HepG2 (cell line): ENCODE measurements around the gene TXNDC12. TPM values are rescaled to one million over a fixed set of nuclear protein-coding genes. Genes with fewer than 3 reads are reported as not detected.

ENCODE experiments used
- MIER3 ChIP-seq: IDR thresholded peaks from 2 replicates; pipeline ENCODE4 v1.6.1; 2016; ENCODE audit warnings: missing compliant biosample characterization, borderline replicate concordance
- MTA1 ChIP-seq: sonication (generic); formaldehyde crosslinking; IDR thresholded peaks from 2 replicates; pipeline ENCODE4 v1.4.0; 2020; ENCODE audit warnings: missing genetic modification reagents, mild to moderate bottlenecking, borderline replicate concordance
- NFKB2 ChIP-seq: sonication (generic); formaldehyde crosslinking; IDR thresholded peaks from 2 replicates; pipeline ENCODE4 v1.4.0; 2020; ENCODE audit warnings: missing genetic modification reagents, borderline replicate concordance
- PAF1 ChIP-seq: IDR thresholded peaks from 2 replicates; pipeline ENCODE4 v1.6.1; 2016; ENCODE audit warnings: missing genetic modification reagents, missing compliant biosample characterization
- SSRP1 ChIP-seq: IDR thresholded peaks from 2 replicates; pipeline ENCODE4 v1.6.1; 2016; ENCODE audit warnings: control low read depth
- ZBTB40 ChIP-seq, 2 experiments: fragments of 450-650 bp in 1 of 2; sonication (generic) in 1 of 2; formaldehyde crosslinking in 1 of 2; IDR thresholded peaks; 2 replicates each; pipeline versions ENCODE4 v1.6.1 to v1.8.0; 2016 to 2022; ENCODE audit warnings: antibody characterized with exemption in 1 of 2, mild to moderate bottlenecking in 1 of 2, missing genetic modification reagents in 1 of 2
- ZNF317 ChIP-seq: sonication (generic); formaldehyde crosslinking; IDR thresholded peaks from 2 replicates; pipeline ENCODE4 v1.5.0; 2020; ENCODE audit warnings: mild to moderate bottlenecking, missing genetic modification reagents
- ZNF441 ChIP-seq: sonication (generic); formaldehyde crosslinking; IDR thresholded peaks from 2 replicates; pipeline ENCODE4 v1.7.0; 2021; ENCODE audit warnings: missing genetic modification reagents, borderline replicate concordance
- ZNF451 ChIP-seq: sonication (generic); formaldehyde crosslinking; IDR thresholded peaks from 2 replicates; pipeline ENCODE4 v1.5.0; 2020; ENCODE audit warnings: mild to moderate bottlenecking, missing genetic modification reagents
- ZNF766 ChIP-seq: sonication (generic); formaldehyde crosslinking; IDR thresholded peaks from 2 replicates; pipeline ENCODE4 v1.5.0; 2020; ENCODE audit warnings: missing genetic modification reagents, borderline replicate concordance
- ZNF891 ChIP-seq: sonication (generic); formaldehyde crosslinking; IDR thresholded peaks from 2 replicates; pipeline ENCODE4 v1.5.0; 2020; ENCODE audit warnings: mild to moderate bottlenecking, missing genetic modification reagents
- polyA plus RNA-seq, 8 experiments: library from polyadenylated mRNA; depleted of rRNA in 3 of 8; stranded (reverse) in 7 of 8; unstranded in 1 of 8; fragments of >200 nt; fragmentation: Illumina TruSeq in 4 of 8; extraction: Trizol in 4 of 8; gene quantifications; 2 replicates each; pipeline versions ENCODE4 v1.2.1 to v1.2.3, GENCODE V29; 2011 to 2016; ENCODE audit warnings: low read depth in 4 of 8, missing spikeins in 1 of 8, mixed read lengths in 1 of 8; ENCODE audit not compliant: insufficient read depth in 1 of 8
- total RNA-seq, 5 experiments: library from RNA; depleted of rRNA; stranded (reverse); fragments of >200 nt; fragmentation: Illumina TruSeq; extraction: Trizol; gene quantifications; 2 replicates each; pipeline ENCODE4 v1.2.3, GENCODE V29; 2016; ENCODE audit warnings: low read depth in 1 of 5
- TF ChIP-seq, protein P1 (sequence below): sonication (generic); formaldehyde crosslinking; IDR thresholded peaks from 2 replicates; pipeline ENCODE4 v1.4.0; 2020; ENCODE audit warnings: missing genetic modification reagents, borderline replicate concordance
- TF ChIP-seq, protein P2 (sequence below): sonication (generic); formaldehyde crosslinking; IDR thresholded peaks from 2 replicates; pipeline ENCODE4 v1.8.0; 2022; ENCODE audit warnings: mild to moderate bottlenecking, missing genetic modification reagents
- TF ChIP-seq, protein P3 (sequence below): sonication (generic); formaldehyde crosslinking; IDR thresholded peaks from 2 replicates; pipeline ENCODE4 v1.9.0; 2021; ENCODE audit warnings: missing genetic modification reagents, mild to moderate bottlenecking, borderline replicate concordance

Gene TXNDC12
- total and polyA plus RNA-seq, 2 of the 13 experiments (the other 11 are each of a cell fraction or from before 2014, with no cell fraction given), result 65.6 to 67.2 TPM

DNA sequence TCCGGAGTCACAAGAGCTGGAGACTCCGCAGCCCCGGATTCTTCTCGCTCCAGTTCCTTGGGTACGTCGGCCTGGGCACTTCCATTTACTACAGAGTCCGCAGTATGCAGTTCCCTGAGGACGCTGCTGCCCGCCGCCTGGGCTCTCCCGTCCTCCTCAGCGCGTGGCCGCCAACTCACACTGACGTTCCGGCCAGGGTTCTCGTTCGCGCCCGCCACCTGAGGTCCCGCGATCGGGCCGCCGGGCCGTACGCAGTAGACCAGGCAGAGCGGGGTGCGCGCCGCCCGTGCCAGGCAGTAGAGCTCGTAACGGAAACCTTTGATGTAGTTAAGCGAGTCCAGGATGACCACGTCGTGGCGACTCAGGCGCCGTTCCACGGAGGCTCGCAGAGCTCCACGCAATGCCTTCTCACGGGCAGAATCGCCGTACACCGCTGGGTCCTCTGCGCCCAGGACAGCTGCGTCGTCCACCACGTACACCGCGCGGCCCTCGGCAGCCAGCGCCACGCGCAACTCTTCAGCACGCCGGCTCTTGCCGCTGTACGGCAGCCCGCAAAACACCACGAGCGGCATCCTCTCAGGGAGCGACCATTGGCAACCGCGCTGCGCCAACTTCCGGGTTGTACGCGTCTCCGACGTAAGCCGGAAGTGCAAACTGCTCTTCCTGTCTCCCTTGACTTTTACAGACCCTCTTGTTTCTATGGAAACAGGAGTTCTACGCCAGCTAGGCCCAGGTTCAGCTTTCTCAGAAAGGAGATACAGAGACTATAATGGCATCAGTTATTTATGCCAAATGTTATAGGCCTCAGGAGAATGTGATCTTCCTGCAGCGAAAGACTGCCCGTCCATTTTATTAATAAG, 21.6 kb downstream of the TXNDC12 start, which contains the start of gene KTI12 (continued):
- TF ChIP-seq ZBTB40 (IDR thresholded peaks at IDR 0.05), result no peak
- peak; percentile 86 for TF ChIP-seq ZBTB40 (CRISPR knock-in tag; IDR thresholded peaks at IDR 0.05)
- TF ChIP-seq ZNF766 (CRISPR knock-in tag), result peak; percentile 74; the same call in 1 of the 2 replicates
- TF ChIP-seq, protein P1, sequence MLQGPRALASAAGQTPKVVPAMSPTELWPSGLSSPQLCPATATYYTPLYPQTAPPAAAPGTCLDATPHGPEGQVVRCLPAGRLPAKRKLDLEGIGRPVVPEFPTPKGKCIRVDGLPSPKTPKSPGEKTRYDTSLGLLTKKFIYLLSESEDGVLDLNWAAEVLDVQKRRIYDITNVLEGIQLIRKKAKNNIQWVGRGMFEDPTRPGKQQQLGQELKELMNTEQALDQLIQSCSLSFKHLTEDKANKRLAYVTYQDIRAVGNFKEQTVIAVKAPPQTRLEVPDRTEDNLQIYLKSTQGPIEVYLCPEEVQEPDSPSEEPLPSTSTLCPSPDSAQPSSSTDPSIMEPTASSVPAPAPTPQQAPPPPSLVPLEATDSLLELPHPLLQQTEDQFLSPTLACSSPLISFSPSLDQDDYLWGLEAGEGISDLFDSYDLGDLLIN (CRISPR knock-in tag), result peak; percentile 83; the same call in 1 of the 2 replicates
- TF ChIP-seq ZNF441 (CRISPR knock-in tag), result 0 out of 2 replicates have a peak, but pooled peaks have one; percentile 11
- TF ChIP-seq, protein P2, sequence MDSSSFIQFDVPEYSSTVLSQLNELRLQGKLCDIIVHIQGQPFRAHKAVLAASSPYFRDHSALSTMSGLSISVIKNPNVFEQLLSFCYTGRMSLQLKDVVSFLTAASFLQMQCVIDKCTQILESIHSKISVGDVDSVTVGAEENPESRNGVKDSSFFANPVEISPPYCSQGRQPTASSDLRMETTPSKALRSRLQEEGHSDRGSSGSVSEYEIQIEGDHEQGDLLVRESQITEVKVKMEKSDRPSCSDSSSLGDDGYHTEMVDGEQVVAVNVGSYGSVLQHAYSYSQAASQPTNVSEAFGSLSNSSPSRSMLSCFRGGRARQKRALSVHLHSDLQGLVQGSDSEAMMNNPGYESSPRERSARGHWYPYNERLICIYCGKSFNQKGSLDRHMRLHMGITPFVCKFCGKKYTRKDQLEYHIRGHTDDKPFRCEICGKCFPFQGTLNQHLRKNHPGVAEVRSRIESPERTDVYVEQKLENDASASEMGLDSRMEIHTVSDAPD (CRISPR knock-in tag), result peak; percentile 37; the same call in 1 of the 2 replicates
- peak; percentile 66 for TF ChIP-seq ZNF317 (CRISPR knock-in tag)
- TF ChIP-seq NFKB2 (CRISPR knock-in tag), result peak; percentile 91; the same call in 1 of the 2 replicates
- no peak for TF ChIP-seq MIER3 (CRISPR knock-in tag)
- no peak for TF ChIP-seq SSRP1
- TF ChIP-seq ZNF451, result peak; percentile 72; the same call in 1 of the 2 replicates
- TF ChIP-seq PAF1 (CRISPR knock-in tag), result peak; percentile 79; the same call in 1 of the 2 replicates
- 0 out of 2 replicates have a peak, but pooled peaks have one; percentile 78 for TF ChIP-seq ZNF891 (CRISPR knock-in tag)
- TF ChIP-seq, protein P3, sequence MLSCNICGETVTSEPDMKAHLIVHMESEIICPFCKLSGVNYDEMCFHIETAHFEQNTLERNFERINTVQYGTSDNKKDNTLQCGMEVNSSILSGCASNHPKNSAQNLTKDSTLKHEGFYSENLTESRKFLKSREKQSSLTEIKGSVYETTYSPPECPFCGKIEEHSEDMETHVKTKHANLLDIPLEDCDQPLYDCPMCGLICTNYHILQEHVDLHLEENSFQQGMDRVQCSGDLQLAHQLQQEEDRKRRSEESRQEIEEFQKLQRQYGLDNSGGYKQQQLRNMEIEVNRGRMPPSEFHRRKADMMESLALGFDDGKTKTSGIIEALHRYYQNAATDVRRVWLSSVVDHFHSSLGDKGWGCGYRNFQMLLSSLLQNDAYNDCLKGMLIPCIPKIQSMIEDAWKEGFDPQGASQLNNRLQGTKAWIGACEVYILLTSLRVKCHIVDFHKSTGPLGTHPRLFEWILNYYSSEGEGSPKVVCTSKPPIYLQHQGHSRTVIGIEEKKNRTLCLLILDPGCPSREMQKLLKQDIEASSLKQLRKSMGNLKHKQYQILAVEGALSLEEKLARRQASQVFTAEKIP (CRISPR knock-in tag), result no peak
- TF ChIP-seq MTA1 (CRISPR knock-in tag), result peak; percentile 71
